RWPE1 (cell line): Measurements from ENCODE around the gene RAG2.

Experiments
- CTCF ChIA-PET: fragments of 350-600 bp; sonication (Branson Sonifier 250); formaldehyde crosslinking; extraction: SDS; loops from one replicate; lab custom pipeline; 2021; lab: Yijun Ruan, JAX
- POLR2A ChIA-PET: fragments of 400-600 bp; formaldehyde crosslinking; extraction: SDS; loops from one replicate; lab custom pipeline; 2020; ENCODE audit warnings: antibody characterized with exemption; ENCODE audit not compliant: low non-redundant PET; lab: Yijun Ruan, JAX
- DNase-seq: peaks from one replicate; pipeline ENCODE4 v3.0.0; 2012; ENCODE audit warnings: low spot score
- H3K27ac ChIP-seq: fragments of 450-650 bp; 2 replicates; pipeline ENCODE4 v1.5.1; 2017
- CTCF ChIP-seq: fragments of 450-650 bp; conservative IDR thresholded peaks from 2 replicates; pipeline ENCODE4 v1.5.1; 2017; ENCODE audit warnings: low read depth, mild to moderate bottlenecking

Gene RAG2

GRCh38 chr11:36591433-36591832, 6.6 kb downstream of the RAG2 start:
- POLR2A ChIA-PET = no interaction called here
- no peak overlapping the region for H3K27ac ChIP-seq
- DNase-seq = no peak
- CTCF ChIA-PET = no interaction called here
- TF ChIP-seq CTCF = no peak

- ChIA-PET CTCF (interaction anchor here (0.6 kb wide), 1 partner anchor 969 kb away, joined by 3 read pairs; no protein-coding TSS in a partner anchor), POLR2A (no interaction called here)
- no peak for TF ChIP-seq CTCF
- no peak for DNase-seq
- no peak overlapping the region for H3K27ac ChIP-seq
Measured at GRCh38 chr11:36590513-36590912, 7.5 kb downstream of the RAG2 start.

- no peak for TF ChIP-seq CTCF
- H3K27ac ChIP-seq = no peak overlapping the region
- POLR2A ChIA-PET = no interaction called here
- CTCF ChIA-PET = no interaction called here
- no peak for DNase-seq
Measured at GRCh38 chr11:36588099-36588498, 9.9 kb downstream of the RAG2 start.

GRCh38 chr11:36586543-36586942, 11.5 kb downstream of the RAG2 start:
- no peak for TF ChIP-seq CTCF

GRCh38 chr11:36583667-36584066, 14.4 kb downstream of the RAG2 start:
- TF ChIP-seq CTCF = no peak
- CTCF ChIA-PET = no interaction called here
- POLR2A ChIA-PET = no interaction called here
- H3K27ac ChIP-seq = no peak overlapping the region
- DNase-seq = no peak

More at GRCh38 chr11:36586543-36586942, 11.5 kb downstream of the RAG2 start:
- H3K27ac ChIP-seq = no peak overlapping the region
- POLR2A ChIA-PET = no interaction called here
- no peak for DNase-seq
- CTCF ChIA-PET = interaction anchor here (1.5 kb wide), 1 partner anchor 161 kb away, joined by 4 read pairs; no protein-coding TSS in a partner anchor

- CTCF ChIA-PET = no interaction called here
- no peak overlapping the region for H3K27ac ChIP-seq
- POLR2A ChIA-PET = no interaction called here
- TF ChIP-seq CTCF = no peak
- DNase-seq = no peak
Measured at GRCh38 chr11:36581536-36581935, 16.5 kb downstream of the RAG2 start.
